GM04504 (cell line): ENCODE data around the gene ANKS3.

Experiments used
- DNase-seq: peaks from one replicate; pipeline ENCODE4 v3.0.0-alpha.2; 2012; ENCODE audit warnings: low read depth

ANKS3 gene

DNA sequence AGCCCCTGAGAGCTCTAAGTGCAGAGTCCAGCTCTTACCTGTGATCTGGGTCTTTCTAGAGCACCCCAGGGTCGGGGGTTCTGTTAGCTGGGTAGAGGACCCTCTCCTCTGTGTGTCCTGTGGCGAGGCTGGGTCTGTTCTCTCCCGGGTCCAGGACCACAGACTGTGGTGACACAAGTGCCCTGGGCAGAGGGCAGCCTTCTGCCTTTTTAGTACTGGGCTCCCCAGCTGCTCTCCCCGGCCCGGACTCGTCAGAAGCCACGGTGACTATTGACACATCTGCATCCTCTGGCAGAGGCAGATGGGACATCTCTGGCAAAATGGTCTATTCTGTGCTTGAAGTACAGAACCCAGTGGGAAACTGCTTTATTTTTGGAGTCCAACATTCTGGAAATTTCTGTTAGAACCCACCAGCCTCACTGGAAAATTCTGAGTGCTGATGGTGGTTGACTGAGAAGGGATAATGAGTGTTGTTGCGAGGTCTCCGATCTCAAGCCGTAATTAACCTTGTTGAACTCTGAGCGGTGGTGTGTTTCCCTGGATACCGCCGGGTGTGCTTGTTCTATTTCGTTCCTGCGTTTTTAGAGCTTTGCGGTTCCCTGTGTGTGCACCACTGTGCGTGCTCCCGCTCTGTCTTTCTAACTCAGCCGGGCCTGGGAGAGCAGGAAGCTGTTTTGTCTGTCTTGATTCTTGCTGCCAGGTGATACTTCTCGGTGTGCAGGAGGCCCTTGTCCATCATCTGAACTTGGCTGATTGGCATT lies 66.7 kb downstream of the ANKS3 start:
- DNase-seq, result no peak

DNA sequence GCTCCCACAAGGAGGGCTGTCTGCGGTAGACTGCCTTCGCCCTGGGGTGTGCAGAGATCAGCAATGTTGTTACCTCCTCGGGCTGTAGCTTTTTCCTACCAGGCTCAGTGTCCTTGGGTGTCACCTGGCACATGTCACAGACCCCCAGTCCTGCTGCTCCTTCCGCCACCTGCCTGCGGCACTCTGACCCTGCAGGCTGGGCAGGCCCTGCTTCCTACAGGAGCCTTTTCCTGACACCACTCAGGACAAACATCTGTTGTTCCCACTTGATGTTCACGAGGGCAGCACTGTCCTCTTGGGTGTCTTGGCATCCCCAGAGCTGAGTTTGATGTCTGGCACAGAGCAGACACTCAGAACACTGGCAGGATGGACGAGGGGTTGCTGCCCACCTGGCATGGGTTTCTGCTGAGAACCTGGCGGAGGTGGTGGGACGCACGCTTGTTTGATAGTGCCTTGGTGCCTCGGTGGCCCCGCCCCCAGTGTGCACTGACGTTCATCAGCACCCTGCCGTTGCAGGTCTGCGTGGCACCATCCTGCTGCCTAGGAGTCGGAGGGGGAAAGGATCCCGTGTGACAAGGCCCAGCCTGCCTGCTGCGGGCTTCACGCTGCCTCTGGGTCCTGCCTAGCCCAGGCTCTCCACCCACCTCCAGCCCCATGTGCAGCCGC lies 67.4 kb downstream of the ANKS3 start:
- no peak for DNase-seq

DNA sequence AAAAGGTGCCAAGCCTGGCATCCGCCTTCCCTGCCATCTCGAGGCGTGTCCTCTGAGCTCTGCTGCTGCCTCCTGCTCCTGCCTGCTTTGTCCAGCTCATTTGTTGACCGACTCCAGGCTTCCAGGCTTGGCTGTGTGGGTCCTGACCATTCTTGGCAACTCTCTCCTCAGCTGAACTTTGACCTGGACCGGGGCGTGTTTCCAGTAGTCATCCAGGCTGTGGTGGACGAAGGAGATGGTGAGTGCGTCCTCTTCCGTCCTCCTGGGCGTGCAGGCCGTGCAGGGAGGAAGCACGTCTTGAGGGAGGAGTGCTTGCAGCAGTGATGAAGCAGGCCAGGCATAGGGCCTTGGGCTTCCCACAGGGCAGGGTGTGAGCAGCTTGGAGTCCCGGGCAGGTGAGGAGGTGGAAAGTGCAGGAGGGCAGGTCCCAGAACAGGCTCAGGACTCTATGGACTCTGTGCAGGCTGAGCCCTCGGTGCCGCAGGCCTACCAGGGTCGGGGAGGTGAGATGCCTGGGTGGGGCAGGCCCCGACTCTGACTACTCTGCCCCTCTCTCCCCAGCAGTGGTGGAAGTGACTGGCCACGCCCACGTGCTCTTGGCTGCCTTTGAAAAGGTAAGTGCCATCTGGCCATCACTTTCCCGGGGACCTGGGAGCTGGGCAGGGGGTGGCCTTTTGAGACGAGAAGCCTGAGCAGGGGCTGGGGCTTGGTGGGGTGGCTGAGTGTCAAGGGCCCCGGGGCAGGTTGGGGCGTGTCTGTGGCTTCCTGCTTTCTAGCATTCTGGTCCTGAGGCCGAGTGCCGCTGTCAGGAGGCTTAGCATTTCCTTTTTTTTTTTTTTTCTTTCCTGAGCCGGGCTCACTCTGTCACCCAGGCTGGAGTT lies 69.3 kb downstream of the ANKS3 start:
- no peak for DNase-seq

DNA sequence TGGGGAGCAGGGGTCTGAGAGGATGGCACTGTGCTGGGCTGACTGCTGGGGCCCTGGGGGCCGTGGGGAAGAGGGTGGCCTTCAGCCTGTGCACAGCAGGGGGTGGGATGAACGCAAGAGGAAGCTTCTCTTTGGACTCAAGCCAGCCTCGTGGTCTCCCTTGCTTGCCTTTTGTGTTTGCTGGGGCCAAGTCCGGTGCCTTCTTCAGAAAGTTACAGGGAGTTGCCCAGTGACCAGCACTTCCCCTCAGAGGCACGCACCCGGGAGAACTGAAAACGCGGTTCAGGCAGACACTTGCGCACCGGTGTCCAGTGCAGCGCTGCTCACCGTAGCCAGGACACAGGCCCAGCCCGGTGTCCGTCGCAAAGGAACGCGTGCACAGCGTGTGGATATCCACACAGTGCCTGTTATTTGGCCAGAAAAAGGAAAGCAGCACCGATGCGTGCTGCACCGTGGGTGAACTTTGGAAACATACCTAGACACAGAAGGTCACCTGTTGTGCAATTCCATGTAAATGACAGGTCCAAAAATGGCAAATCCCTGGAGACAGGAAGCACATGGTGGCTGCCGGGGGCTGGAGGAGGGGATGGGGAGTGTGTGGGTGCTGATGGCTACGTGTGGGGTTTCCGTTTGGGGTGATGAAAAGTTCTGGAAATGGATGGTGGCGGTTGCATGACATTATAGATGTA lies 70.2 kb downstream of the ANKS3 start:
- DNase-seq, result no peak

DNA sequence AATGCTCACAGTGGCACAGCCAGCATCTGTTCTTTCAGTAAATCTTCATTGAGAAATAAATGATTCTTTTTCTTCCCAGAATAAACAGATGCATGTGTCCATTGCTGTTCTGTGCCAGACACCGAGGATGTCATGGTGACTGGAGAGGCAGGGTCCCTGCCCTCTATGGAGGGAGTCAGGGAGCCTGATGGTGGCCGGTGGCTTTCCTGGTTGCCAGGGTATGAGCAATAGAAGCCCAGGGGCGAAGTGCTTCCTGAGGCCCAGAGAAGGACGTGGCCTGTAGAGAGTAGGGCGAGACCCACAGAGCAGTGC lies 70.7 kb downstream of the ANKS3 start:
- DNase-seq, result no peak

DNA sequence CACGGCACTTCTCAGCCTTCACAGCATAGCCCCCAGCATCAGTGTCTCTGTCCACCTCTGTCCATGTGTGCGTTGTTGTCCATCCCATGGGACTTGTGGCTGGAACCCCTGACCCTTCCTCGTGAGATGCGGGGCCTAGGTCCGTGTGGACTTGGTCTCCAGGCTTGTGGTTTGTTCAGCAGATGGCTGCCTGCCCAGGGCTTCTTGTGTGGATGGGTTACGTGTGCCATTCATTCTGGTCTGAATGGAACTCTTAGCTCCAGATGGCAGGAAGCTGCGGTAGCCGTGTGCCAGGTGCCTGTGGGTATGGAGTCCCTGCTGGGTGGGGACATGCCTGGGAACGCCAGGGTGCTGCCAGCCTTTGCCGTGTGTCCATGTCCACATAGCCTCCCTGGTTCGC lies 72.4 kb downstream of the ANKS3 start:
- no peak for DNase-seq

DNA sequence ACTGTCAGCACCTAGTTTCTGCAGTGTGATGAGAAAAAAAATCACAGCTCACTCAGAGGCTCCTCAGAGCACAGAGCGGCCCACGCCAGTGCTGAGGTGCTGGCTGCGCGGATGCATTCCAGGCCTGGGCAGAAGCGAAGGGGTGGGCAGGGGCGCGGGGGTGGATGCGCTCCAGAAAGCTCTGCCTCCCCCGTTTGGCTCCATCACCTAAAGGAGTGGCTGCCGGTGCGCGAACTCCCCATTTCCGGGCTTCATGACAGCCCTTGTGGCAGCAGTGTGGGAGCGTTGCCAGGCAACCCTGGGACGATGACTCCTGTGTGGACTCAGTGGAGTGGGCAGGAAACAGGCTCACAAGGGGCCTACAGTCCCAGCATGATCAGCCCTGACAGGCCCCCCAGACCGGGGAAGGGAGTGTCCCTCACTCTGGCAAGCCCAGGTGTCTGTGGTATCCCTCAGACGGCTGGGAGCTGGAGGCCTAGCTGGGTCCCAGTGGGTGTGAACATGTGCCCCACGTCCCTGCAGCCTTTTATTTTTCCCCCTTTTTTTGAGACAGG lies 73.5 kb downstream of the ANKS3 start:
- DNase-seq, result peak; percentile 8

DNA sequence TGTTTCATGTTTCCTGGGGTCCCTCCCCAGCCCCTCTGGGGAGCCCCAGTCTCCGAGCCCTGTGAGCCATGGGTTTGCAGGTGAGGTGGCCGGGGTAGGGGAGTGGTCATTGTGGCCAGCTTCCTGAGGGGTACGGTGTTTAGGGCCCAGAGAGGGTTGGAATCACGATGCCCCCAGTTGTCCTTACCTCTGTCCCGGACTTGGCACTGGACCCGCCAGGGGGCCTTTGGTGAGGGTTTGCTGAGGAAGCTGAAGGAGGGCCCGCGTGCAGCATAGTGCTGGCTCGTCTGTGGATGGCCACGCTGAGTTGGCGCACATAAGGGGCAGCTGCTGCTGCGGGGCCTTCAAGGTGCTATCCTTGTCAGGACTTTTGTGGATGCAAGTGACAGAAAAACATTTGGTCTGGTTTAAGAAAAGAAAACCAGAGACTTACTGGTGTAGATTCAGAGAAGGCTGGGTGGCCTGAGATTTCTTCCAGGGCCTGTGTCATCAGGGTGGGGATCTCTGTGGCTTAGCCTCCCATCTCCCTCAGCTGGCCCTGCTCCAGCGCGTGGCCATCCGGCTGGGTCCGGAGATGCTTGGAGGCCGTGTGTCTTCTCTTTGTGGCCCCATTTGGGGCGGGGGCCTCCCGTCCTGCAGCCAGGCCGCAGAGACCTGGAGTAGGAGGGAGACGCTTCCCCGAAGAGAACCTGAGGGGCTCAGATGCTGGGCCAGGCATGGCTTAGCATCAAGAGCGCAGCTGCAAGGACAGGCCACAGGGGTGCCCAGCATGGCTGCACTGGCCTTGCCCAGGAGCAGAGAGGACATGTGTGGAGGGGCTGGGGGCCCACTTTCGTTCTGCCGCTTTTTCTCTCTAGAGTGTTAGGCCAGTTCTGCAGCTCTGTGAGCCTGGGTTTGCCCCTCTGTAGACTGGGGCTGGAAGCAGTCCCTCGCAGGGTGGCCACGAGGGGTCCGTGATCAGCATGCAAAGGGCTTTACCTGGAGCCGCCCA lies 74.4 kb downstream of the ANKS3 start:
- DNase-seq, result no peak

DNA sequence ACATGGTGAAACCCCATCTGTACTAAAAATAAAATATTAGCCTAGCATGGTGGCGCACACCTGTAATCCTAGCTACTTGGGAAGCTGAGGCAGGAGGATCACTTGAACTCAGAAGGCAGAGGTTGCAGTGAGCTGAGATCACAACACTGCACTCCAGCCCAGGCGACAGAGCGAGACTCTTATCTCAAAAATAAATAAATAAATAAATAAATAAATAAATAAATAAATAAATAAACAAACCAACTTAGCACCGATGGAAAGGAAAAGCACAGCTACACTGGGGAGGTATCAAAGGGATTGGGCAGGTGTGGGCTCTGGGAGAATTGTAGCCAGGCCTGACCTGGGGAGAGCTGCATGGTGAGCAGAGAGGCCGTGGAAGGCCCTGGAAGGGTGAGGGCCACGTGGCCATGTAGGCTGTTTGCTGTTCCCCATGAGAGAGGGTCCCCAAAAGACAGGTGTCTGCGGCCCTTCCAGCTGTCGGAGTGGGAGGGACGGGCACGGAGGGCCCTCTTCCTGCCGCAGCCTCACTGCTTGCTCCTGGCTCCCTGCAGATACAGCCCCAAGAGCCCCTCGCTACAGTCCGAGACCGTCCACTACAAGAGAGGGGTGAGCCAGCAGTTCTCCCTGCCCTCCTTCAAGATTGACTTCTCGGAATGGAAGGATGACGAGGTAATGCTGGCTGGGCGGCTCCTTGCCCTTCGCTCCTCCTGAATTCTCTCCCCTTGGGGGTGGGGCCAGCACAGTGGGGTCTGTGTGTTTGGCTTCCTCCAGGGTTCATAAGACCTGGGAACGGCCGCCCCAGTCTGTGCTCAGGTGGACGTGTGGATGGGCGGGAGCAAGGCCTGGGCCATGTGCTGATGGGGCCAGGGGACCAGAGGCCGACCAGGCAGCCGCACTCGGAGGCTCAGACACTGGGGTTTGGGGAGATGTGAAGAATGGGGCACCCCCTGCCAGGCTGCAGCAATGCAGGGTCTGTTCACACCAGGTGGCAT lies 77.1 kb downstream of the ANKS3 start:
- no peak for DNase-seq

DNA sequence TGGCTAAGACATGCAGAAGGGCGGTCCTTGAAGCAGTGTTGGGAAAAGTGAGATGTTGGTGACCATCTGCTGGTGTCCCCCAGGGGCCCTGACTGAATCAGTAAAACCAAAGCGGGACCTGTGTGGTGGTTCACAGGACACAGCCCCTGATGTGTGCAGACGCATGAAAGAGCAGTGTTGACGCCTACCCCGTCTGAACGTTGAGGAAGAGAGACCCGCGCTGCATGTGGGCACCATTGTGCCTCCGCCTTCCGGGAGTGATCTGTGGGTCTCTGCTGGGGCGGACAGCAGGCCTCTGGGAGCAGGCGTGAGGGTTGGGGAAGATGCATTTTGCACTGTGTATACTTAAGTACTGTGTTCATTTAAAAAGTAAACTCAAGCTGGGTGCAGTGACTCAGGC lies 77.8 kb downstream of the ANKS3 start:
- no peak for DNase-seq

DNA sequence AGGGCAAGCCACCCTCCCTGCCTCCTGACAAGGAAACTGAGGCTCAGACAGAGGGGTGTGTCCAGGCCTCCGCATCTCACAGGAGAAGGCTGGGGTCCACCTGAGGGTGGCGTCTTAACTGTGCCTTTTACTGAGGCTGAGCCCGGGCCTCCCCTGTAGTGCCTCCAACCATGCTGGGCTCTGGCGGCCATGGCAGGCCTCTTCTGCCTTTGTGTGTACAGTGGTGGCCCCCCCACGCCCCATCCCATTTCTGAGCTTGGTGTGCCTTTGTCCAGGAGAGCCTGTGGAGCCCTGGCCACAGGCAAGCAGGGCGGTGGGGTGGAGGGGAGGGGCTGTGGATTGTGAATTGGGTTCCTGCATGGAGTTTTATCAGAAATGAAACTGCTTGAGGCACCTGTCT lies 78.3 kb downstream of the ANKS3 start:
- DNase-seq, result no peak

DNA sequence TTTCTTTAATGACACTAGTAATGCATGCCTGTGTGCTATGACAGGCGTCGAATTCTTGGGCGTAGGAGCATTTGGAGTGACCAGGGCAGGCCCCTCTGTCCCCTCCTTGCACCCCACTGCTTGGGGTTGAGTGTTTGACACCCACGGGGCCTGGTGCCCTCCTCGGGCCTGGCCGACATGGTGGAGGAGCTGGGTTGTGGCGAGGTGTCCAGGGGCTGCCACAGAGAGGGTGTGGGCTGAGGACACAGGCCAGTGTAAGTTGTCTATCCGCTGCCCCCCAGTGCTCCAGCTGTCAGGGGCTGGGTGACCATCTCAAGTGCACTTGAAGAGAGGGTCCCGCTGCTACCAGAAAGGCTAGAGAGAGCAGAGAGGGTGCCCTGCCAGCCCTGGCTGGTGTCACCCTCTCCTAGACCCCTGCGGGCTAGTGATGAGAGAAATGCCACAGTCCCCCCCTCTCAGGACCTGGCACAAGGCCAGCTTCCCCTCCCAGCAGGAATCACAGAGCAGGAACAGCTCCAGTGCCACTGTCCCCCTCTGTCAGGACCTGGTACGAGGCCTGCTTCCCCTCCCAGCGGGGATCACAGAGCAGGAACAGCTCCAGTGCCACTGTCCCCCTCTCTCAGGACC lies 79.0 kb downstream of the ANKS3 start:
- DNase-seq, result no peak

DNA sequence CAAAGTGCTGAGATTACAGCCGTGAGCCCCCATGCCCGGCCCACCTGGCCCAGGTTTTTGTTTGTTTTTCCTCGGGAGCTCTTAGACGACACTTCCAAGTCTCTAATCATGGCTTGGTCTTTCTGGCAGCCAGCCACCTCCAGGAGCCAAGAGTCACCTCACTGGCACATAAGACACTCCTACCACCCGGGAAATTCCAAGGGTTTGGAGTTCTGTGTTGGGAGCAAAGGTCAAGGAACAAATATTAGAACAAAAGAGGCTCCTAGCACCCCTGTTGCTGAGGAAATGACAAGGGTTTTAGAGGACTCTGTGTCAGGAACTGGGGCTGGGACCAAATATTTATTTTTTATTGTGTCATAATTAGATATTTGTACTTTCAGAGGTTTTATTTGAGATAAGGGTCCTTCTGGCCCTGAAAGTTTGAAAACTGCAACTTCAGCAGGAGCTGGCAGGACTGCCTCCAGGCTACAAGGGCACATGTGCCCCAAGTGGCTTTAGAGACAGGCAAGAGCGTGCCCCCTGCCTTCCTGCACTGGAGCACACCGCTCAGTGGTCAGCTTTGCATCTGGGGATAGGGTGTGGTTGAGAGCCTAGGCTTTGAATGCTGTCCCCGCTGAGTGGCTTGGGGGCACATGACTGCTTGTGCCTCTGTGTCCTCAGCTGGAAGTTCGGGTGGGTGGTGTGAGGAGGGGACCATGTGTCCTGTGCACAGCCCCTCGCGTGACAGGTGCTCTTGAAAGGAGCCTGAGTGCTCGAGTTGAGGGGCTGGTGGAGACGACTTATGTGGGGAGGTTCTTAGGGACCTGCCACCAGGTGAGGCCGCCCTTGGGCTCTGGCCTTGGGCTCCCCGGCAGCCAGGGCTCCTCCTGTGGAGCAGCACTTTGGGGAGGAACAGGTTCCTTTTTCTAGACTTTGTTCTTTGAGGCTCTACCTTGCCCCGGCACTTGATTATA lies 79.8 kb downstream of the ANKS3 start:
- no peak for DNase-seq

DNA sequence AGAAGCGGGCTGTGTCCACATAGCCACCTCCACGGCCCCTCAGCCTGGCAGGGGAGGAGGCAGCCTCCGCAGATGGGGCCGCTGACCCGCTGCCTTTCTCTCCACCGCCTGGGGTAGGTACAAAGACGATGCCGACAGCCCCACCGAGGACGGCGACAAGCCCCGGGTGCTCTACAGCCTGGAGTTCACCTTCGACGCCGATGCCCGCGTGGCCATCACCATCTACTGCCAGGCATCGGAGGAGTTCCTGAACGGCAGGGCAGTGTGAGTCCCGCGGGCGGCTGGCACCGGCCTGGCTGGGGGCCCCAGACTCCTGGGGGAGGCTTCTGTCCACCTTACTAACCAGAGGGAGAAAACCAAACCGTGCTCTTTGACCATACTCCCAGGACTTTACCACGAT lies 81.5 kb downstream of the ANKS3 start:
- DNase-seq, result no peak

DNA sequence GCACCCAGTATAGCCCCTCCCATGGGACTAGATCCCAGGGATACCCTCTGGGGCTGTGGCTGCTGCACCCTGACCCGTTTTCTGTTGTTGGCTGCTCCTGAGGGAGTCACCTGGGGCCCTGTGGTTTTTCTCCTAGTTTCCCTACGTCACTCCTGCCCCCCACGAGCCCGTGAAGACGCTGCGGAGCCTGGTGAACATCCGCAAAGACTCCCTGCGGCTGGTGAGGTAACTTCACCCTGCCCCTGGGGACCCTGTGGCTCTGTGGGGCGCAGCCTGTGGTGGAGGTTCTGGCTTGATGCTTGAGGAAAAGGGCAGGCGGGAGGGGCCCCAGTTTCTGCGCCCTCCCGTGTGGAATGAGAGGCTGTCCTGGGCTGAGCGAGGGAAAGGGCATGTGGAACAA lies 82.2 kb downstream of the ANKS3 start:
- DNase-seq, result no peak

DNA sequence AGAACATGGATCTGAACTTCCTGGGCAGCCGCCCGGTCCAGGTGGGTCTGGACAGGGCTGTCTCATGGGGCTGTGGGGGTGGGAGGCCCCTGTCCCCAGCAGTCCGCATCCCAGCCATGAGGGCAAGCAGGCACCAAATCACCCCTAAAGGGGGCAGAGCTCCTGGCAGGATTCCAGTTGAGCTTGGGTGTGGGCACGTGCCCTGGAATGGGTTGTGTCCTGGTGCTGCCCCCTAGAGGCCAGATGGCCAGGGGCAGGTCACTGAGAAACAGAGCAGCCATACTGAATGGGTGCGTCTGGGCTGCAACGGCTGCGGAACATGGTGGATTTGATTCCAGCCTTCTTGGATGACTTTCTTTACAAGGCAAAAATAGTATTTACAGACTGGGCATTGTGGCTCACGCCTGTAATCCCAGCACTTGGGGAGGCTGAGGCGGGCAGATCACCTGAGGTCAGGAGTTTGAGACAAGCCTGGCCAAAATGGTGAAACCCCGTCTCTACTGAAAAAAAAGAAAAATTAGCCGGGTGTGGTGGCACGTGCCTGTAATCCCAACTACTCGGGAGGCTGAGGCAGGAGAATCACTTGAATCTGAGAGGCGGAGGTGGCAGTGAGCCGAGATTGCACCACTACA lies 83.5 kb downstream of the ANKS3 start:
- DNase-seq, result peak; percentile 16

DNA sequence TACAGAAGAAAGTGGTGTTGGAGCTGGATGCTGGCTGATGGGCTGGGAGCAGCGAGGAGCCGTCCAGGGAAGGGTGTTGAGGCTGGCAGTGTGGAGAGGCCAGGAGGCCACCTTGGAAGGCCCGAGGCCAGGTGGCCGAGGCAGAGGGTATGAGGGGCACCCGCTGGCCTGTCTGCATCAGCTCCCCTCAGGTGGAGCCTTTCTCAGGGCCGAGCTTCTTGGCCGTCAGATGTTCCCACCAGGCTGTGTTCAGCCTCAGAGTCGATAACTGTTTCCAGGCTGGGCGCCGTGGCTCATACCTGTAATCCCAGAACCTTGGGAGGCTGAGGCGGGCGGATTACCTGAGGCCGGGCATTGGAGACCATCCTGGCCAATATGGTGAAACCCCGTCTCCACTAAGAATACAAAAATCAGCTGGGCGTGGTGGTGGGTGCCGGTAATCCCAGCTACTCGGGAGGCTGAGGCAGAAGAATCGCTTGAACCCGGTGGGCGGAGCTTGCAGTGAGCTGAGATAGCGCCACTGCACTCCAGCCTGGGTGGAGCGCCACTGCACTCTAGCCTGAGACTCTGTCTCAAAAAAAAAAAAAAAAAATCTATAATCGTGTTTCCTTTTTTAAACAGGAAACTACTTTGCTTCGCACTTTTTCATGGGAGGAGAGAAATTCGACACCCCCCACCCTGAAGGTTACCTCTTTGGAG lies 84.2 kb downstream of the ANKS3 start:
- no peak for DNase-seq
